Astrocyte (in vitro differentiated cells and primary cell): ENCODE data around the gene DOCK2. TPM values are rescaled to one million over a fixed set of nuclear protein-coding genes. Genes with fewer than 3 reads are reported as not detected.

ENCODE experiments used
- DNase-seq: peaks from one replicate; pipeline ENCODE4 v3.0.0-alpha.2; 2010; ENCODE audit warnings: low read depth
- FAIRE-seq: peaks from 2 replicates; lab custom pipeline; 2011; peaks lifted over from hg19 to GRCh38; lab: Jason Lieb, UNC
- H2AFZ ChIP-seq: 2 replicates; pipeline ENCODE4 v1.6.0; 2012; ENCODE audit warnings: low read depth, low read length, inconsistent platforms
- H3K27ac ChIP-seq: 2 replicates; pipeline ENCODE4 v1.5.1; 2011; ENCODE audit warnings: low read depth, low read length, inconsistent platforms
- H3K27me3 ChIP-seq: 2 replicates; pipeline ENCODE4 v1.6.0; 2011; ENCODE audit warnings: low read length, inconsistent platforms; ENCODE audit not compliant: insufficient read depth
- H3K36me3 ChIP-seq: 2 replicates; pipeline ENCODE4 v1.5.1; 2011; ENCODE audit warnings: low read length, inconsistent platforms; ENCODE audit not compliant: insufficient read depth
- H3K4me1 ChIP-seq: 2 replicates; pipeline ENCODE4 v1.5.1; 2011; ENCODE audit warnings: low read length, inconsistent platforms; ENCODE audit not compliant: insufficient read depth
- H3K4me2 ChIP-seq: 2 replicates; pipeline ENCODE4 v1.6.0; 2012; ENCODE audit warnings: low read length, inconsistent platforms
- H3K4me3 ChIP-seq: 2 replicates; pipeline ENCODE4 v1.5.1; 2011; ENCODE audit warnings: low read depth, mild to moderate bottlenecking, low read length, inconsistent platforms; ENCODE audit not compliant: insufficient read depth
- H3K79me2 ChIP-seq: 2 replicates; pipeline ENCODE4 v1.6.0; 2012; ENCODE audit warnings: mild to moderate bottlenecking, low read length, inconsistent platforms; ENCODE audit not compliant: insufficient read depth
- H3K9ac ChIP-seq: 2 replicates; pipeline ENCODE4 v1.6.0; 2012; ENCODE audit warnings: mild to moderate bottlenecking, low read length, inconsistent platforms
- H3K9me3 ChIP-seq: 2 replicates; pipeline ENCODE4 v1.5.1; 2012; ENCODE audit warnings: low read depth, mild to moderate bottlenecking, low read length, inconsistent platforms; ENCODE audit not compliant: insufficient read depth
- H4K20me1 ChIP-seq: 2 replicates; pipeline ENCODE4 v1.6.0; 2012; ENCODE audit warnings: low read length, inconsistent platforms; ENCODE audit not compliant: insufficient read depth
- H3K27ac Mint-ChIP-seq: one replicate; pipeline ENCODE4 v1.8.0; 2021; ENCODE audit warnings: mild to moderate bottlenecking, mixed read lengths; ENCODE audit not compliant: unreplicated experiment
- H3K27me3 Mint-ChIP-seq: one replicate; pipeline ENCODE4 v1.8.0; 2021; ENCODE audit warnings: low read depth, mixed read lengths; ENCODE audit not compliant: unreplicated experiment
- H3K36me3 Mint-ChIP-seq: one replicate; pipeline ENCODE4 v1.8.0; 2021; ENCODE audit warnings: low read depth, mixed read lengths; ENCODE audit not compliant: unreplicated experiment
- H3K4me1 Mint-ChIP-seq: one replicate; pipeline ENCODE4 v1.8.0; 2021; ENCODE audit warnings: low read depth, mixed read lengths; ENCODE audit not compliant: unreplicated experiment
- H3K4me3 Mint-ChIP-seq: one replicate; pipeline ENCODE4 v1.8.0; 2021; ENCODE audit warnings: mild to moderate bottlenecking, moderate library complexity, mixed read lengths; ENCODE audit not compliant: unreplicated experiment
- H3K9me3 Mint-ChIP-seq: one replicate; pipeline ENCODE4 v1.8.0; 2021; ENCODE audit warnings: mild to moderate bottlenecking, mixed read lengths; ENCODE audit not compliant: unreplicated experiment
- EZH2 ChIP-seq: IDR thresholded peaks from 2 replicates; pipeline ENCODE4 v1.6.1; 2012; ENCODE audit warnings: mild to moderate bottlenecking, low read length, inconsistent platforms; ENCODE audit not compliant: insufficient read depth
- total RNA-seq: library from RNA; stranded (reverse); gene quantifications from 2 replicates; pipeline ENCODE4 v1.2.1, GENCODE V29; 2021
- TF ChIP-seq, protein P1 (sequence below): IDR thresholded peaks from 2 replicates; pipeline ENCODE4 v1.5.1; 2011; ENCODE audit warnings: low read depth, mild to moderate bottlenecking, inconsistent platforms, low read length, moderate library complexity; ENCODE audit not compliant: insufficient read depth

The DOCK2 gene
- total RNA-seq, 1 donor from 2014 or later, result 0.66 TPM

DNA sequence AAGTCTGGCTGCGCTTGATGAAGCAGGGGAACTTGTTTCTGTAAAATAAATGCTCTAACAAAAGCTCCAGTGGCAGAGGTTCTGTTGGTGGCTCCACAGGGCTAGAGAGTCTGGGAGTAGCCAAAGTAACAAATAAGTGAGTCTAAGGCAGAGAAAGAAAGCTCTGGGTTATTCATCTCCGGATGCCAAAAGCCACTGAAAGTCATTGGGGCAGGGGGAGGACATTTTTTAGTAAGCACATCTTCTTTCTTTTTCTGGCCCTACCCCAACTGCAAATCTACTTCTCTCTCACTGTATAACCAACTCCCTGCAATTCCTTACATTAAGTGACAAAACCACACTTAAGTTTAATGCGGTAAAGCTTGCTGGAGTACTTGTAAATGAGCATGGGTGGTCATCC, 201.6 kb downstream of the DOCK2 start:
- no peak overlapping the region for H3K4me3 Mint-ChIP-seq

DNA sequence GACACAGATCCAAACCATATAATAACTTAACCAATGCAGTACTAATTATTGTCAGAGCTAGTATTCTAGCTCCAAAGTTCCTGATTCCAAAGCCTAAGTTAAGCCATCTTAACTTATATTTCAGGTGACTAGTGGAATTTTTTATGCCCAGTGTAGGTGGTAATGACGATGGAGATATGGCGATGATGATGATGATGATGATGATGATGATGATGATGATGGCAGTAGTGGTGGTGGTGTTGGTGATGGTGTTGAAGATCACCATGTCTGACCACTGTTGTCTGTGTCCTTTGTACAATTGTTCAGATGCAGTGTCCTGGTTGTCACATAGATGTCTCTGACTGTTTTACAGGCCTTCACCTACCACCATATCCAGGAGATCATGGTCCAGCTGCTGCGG, 203.3 kb downstream of the DOCK2 start:
- TF ChIP-seq, protein P1, sequence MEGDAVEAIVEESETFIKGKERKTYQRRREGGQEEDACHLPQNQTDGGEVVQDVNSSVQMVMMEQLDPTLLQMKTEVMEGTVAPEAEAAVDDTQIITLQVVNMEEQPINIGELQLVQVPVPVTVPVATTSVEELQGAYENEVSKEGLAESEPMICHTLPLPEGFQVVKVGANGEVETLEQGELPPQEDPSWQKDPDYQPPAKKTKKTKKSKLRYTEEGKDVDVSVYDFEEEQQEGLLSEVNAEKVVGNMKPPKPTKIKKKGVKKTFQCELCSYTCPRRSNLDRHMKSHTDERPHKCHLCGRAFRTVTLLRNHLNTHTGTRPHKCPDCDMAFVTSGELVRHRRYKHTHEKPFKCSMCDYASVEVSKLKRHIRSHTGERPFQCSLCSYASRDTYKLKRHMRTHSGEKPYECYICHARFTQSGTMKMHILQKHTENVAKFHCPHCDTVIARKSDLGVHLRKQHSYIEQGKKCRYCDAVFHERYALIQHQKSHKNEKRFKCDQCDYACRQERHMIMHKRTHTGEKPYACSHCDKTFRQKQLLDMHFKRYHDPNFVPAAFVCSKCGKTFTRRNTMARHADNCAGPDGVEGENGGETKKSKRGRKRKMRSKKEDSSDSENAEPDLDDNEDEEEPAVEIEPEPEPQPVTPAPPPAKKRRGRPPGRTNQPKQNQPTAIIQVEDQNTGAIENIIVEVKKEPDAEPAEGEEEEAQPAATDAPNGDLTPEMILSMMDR, result no peak
- TF ChIP-seq EZH2, result no peak
- no peak overlapping the region for H3K4me3 ChIP-seq
- no peak overlapping the region for H2AFZ ChIP-seq
- H3K27ac ChIP-seq, result no peak overlapping the region
- peaks cover 4% of the 10 kb centered on the region for H3K9me3 Mint-ChIP-seq
- H3K4me2 ChIP-seq, result no peak overlapping the region
- H3K36me3 Mint-ChIP-seq, result no peaks in the 10 kb centered on the region
- no peak overlapping the region for H3K9ac ChIP-seq
- no peaks in the 10 kb centered on the region for H4K20me1 ChIP-seq
- H3K27me3 ChIP-seq, result no peaks in the 10 kb centered on the region
- H3K4me3 Mint-ChIP-seq, result no peak overlapping the region
- FAIRE-seq (no peak), DNase-seq (no peak)
- no peak overlapping the region for H3K27ac Mint-ChIP-seq
- no peaks in the 10 kb centered on the region for H3K9me3 ChIP-seq
- H3K27me3 Mint-ChIP-seq, result peaks cover 8% of the 10 kb centered on the region
- no peaks in the 10 kb centered on the region for H3K36me3 ChIP-seq
- no peaks in the 10 kb centered on the region for H3K79me2 ChIP-seq
- no peaks in the 10 kb centered on the region for H3K4me1 Mint-ChIP-seq
- H3K4me1 ChIP-seq, result no peaks in the 10 kb centered on the region

More for the DNA sequence above, 201.6 kb downstream of the DOCK2 start:
- Histone ChIP-seq H3K9ac (no peak overlapping the region), H3K4me2 (no peak overlapping the region), H3K79me2 (no peaks in the 10 kb centered on the region), H3K4me1 (no peaks in the 10 kb centered on the region), H3K4me3 (no peak overlapping the region), H3K36me3 (no peaks in the 10 kb centered on the region), H3K27me3 (no peaks in the 10 kb centered on the region), H3K9me3 (no peaks in the 10 kb centered on the region), H3K27ac (no peak overlapping the region), H2AFZ (no peak overlapping the region), H4K20me1 (no peaks in the 10 kb centered on the region)
- Mint-ChIP-seq H3K36me3 (no peaks in the 10 kb centered on the region), H3K4me1 (no peaks in the 10 kb centered on the region), H3K27ac (peak overlapping the region; percentile 7), H3K27me3 (peaks cover 6% of the 10 kb centered on the region), H3K9me3 (peaks cover 4% of the 10 kb centered on the region)
- DNase-seq (no peak), FAIRE-seq (no peak)
- no peak for TF ChIP-seq EZH2
- TF ChIP-seq, protein P1, result no peak

DNA sequence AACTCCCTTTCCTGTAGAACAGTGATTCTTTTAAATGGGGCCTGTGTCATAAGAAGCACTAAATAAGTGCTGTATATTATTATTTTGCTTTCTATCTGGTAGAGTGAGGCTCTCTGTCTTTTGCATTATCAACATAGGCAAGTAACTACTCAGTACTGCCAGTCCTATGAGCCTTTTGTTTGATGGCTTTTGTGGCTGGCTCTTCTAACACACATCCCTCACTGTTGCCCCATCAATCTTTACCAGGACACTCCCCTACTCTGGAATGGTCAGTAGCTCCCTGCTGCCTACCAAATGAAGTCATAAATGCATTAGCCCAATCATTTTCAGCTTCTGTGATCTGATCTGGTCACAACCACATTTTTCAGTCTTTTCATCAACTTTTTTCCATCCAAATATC, 205.6 kb downstream of the DOCK2 start:
- DNase-seq (no peak), FAIRE-seq (no peak)
- Histone ChIP-seq H3K4me3 (no peak overlapping the region), H3K27me3 (no peaks in the 10 kb centered on the region), H4K20me1 (no peaks in the 10 kb centered on the region), H3K4me1 (no peaks in the 10 kb centered on the region), H3K36me3 (no peaks in the 10 kb centered on the region), H3K9ac (no peak overlapping the region), H3K27ac (no peak overlapping the region), H3K4me2 (no peak overlapping the region), H3K9me3 (no peaks in the 10 kb centered on the region), H3K79me2 (no peaks in the 10 kb centered on the region), H2AFZ (no peak overlapping the region)
- H3K4me3 Mint-ChIP-seq, result no peak overlapping the region
- peaks cover 4% of the 10 kb centered on the region for H3K9me3 Mint-ChIP-seq
- H3K36me3 Mint-ChIP-seq, result no peaks in the 10 kb centered on the region
- H3K27ac Mint-ChIP-seq, result no peak overlapping the region
- no peak for TF ChIP-seq EZH2
- TF ChIP-seq, protein P1, result no peak
- peaks cover 11% of the 10 kb centered on the region for H3K27me3 Mint-ChIP-seq
- H3K4me1 Mint-ChIP-seq, result no peaks in the 10 kb centered on the region
